Epidermal melanocyte (primary cell): ENCODE measurements around the gene CUL3.
"Not testable (repeated sequence)": the region's sequence is repeated elsewhere in the genome, so short reads cannot be mapped to it uniquely, and the experiment has no call there.

Source experiments
- DNase-seq: peaks from one replicate; pipeline ENCODE4 v3.0.0; 2011; ENCODE audit warnings: low spot score; ENCODE audit not compliant: insufficient read length

CUL3 gene

DNA sequence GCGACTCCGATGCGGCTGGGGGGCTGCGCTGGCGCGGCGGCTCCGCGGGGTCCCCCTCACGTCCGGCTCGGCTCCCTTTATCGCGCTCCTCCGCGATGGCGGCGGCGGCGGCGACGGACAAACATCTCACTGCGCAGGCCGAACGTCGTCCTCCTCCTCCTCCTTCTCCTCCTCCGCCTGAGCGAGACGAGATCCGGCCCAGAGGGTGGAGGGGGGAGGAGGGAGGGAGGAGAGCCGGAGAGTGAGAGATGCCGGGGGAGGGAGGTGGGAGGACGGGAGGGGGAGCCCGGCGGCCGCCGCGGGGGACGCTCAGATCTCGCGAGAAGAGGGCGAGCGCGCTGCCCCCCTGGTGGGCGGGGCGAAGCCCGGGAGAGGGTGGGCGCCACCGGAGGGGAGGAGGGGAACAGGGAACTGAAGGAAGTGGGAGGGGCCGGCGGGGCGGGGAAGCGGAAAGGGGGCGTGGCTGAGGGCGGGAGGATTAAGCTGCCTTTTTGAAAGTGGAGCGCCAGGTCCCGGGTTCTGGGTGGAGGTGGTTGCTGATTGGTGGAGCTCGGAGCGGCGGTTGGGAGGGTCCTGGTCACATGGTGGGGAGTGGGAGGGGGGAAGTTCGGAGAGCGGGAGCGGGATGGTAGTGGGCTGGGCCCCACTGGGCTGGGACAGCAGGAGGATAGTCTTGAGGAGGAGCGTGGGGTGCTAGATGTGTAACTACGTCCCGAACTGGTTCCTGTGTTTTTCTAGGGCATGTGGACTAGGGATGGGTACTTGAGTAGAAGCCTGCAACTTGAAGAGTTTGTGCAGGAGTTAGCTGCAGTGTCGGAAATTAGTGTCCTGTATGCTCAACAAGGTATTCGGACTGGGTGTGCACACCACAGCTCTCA is at the start of gene CUL3:
Gene CUL3 (minus strand): TSS at position 153 of the 878 bp plus-strand sequence. CDS start 354 bp downstream, outside the sequence.
- peak; percentile 91 for DNase-seq

DNA sequence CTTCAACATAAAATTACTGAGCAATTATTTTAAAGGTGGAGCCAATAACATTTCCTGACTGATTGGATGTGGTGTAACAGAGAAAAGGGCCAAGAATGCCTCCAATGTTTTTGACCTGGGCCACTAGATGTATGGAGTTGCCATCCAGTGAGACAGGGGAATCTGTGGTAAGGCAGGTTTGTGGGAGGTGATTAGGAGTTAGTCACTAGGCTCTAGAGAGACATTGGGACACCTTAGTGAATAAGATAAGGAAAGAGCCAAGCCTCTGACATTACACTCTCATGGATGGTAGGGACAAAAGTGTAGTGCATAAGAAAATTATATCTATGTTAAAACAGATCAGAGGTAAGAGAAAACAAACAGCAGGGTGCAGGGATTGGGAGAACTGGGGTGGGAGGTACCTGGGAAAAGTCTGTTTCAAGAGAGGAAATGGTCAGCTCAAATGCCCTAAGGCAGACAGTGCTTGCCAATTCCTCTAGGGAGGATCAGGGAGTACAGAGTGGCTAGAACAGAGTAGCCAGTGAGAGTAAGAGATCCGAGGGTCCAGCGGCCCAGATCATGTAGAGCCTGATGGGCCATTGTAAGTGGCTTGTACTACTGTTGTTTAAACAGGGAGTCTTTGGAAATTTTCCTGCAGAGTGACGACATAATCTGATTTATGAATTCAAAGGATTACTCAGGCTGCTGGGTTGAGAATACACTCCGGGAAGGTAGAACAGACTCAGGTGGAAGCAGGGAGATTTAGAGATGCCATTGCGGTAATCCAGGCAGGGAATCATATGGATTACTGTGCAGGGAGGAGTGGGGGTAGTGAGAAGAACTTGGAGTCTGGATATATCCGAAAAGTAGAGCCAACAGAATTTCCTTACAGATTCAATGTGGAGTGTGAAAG is 45.7 kb upstream of the CUL3 start:
- no peak for DNase-seq

- DNase-seq: no peak
Observed at GRCh38 chr2:224628416-224628815, 43.3 kb upstream of the CUL3 start.

DNA sequence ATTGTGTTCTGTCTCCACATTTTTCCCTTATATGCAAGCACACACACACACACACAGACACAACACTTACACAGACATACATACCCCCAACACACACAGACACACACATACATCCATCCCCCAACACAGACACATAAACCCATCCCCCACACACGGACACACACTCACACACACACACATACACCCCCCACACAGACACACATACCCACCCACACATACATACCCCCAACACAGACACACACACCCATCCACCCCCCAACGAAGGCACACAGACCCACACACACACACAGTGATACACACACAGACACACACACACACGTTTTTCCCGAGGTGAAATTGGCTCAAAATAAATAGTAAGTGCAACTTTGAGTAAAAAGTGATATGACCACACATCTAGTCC is 41.6 kb upstream of the CUL3 start:
- DNase-seq: no peak

DNA sequence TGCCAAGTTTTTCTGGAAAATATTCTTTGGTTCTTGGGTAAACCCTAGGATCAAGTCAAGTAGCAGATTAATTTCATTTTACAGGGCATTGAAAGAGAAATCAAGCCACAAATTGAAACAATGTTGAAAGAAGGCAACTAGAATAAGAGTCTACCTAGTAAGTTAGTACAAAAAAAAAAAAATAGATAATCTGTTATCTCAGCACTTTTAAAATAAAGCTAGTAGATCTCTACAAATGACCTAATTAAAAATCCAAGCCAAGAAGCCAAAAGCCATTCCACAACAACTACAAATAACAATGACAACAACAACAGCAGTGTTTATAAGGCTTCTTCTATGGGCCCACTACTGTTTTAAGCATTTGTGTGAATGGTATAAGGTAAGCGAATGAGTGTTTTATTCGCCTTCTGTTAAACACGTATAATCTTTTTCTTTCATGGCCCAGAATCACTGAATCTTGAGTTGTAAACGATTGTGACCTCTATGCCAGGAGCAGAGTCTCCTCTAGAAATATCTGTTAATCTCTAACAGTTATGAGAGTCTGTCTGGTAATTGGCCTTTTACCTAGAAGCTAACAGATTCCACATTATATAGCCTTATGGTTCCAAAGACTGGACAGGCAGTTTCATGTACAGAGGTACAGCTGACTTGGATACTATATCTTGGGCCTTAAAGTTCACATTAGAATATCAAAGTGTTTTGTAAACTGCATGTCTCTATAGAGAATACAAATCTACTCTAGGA is 28.6 kb upstream of the CUL3 start:
- no peak for DNase-seq

GRCh38 chr2:224612578-224612977 is 27.4 kb upstream of the CUL3 start:
- DNase-seq: no peak

DNA sequence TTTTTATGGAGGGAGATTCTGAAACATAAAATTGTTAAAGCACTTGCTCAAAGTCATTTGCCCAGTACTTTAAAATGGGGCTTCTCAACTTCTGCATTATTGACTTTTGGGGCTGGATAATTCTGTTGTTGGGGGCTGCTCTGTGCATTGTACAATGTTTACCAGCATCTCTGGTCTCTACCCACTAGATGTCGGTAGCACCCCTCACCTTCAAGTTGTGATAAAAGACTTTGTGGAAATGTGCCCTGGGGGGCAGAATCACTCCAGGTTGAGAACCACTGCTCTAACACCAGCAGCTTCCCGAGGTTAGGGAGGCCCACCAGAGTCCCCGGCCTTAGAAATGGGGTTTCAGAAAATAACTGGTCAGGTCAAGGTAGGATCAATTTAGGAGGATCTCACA is 26.8 kb upstream of the CUL3 start:
- DNase-seq: no peak

GRCh38 chr2:224608104-224608503 is 22.9 kb upstream of the CUL3 start:
- DNase-seq: no peak

GRCh38 chr2:224603746-224604500 is 18.8 kb upstream of the CUL3 start:
- DNase-seq: not testable (repeated sequence)

GRCh38 chr2:224602778-224603375 is 17.7 kb upstream of the CUL3 start:
- not testable (repeated sequence) for DNase-seq

DNA sequence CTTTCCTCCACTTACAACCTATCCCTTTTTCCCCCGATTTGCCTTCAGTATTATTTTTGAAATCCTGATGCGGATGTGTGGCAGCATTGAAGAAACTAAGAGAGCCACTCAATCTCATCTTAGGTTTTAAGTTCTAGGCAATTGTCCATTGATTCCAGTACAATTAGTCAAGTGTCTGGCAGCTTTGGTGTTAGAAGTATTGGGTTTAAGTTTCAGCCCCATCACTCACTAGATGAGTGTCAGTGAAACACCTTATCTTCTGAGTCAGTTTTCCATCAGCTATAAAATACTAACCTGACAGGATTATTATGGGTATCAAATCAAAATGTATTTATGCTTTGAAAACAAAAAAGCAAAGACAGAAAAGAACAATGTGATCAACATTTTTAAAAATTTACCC is 16.8 kb upstream of the CUL3 start:
- no peak for DNase-seq

GRCh38 chr2:224598678-224599077 is 13.5 kb upstream of the CUL3 start:
- no peak for DNase-seq

GRCh38 chr2:224596289-224596688 is 11.1 kb upstream of the CUL3 start:
- DNase-seq: no peak

- no peak for DNase-seq
Observed at GRCh38 chr2:224595518-224595917, 10.4 kb upstream of the CUL3 start.

DNA sequence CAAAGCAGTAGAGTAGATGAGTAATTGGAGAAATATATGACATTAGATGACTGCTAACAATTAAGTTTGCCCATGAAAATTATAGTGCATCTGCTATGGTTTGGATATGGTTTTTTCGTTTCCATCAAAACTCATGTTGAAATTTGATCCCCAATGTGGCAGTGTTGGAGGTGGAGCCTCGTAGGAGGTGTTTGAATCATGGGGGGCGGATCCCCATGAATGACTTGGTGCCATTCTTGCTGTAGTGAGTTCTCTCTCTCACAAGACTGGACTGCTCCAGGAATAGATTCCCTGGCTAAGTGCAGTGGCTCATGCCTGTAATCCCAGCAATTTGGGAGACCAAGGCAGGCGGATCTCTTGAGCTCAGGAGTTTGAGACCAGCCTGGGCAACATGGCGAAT is 9.7 kb upstream of the CUL3 start:
- DNase-seq: no peak

DNA sequence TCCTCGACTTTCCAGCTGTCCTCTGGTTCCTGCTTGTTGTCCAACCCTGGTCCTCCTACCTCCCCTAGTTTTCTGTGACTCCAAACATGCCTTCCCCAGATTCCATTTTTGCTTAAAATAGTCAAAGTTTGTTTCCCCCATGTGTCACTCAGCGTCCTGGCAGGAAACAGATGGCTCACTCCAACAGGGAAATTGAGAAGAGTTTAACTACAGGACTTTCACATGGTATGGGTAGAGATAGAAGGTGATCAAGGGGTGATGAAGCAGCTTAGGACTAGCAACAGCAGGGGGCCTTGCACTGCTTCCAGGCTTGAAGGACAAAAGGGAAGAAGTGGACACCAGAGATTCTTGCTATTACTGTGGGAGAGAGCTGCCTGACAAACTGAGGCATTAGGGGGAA is 6.1 kb upstream of the CUL3 start:
- no peak for DNase-seq

- no peak for DNase-seq
Observed at GRCh38 chr2:224586127-224586695, 1.0 kb upstream of the CUL3 start.

DNA sequence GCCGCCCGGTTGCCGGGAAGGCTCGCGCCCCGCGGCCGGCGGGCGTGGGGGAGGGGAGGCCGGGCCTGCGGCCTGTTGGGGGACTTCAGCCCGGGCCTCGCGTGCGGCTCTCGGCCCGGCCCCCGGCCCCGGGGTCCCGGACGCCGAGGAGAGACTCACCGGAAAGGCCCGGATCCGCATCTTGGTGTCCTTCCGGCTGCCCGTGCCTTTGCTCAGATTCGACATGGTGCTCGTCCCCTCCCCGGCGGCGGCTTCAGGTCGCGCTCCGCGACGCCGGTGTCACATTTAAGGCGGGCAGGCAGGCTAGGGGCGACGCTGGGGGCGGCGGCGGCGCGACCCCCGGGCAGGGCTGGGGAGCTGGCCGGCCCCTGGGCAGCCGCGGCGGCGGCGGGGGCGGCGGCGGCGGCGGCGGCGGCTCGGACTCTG is 365 bp downstream of the CUL3 start:
- no peak for DNase-seq

- no peak for DNase-seq
Observed at GRCh38 chr2:224584111-224584784, 915 bp downstream of the CUL3 start.
